Amniotic epithelial cell (primary cell): ENCODE results near the gene NSG1.
A peak's percentile ranks its signal among the peaks of the same experiment; 100 is the strongest.

ENCODE experiments used
- DNase-seq: peaks from one replicate; pipeline ENCODE4 v3.0.0-alpha.2; 2010; ENCODE audit warnings: low read depth

Gene NSG1

DNA sequence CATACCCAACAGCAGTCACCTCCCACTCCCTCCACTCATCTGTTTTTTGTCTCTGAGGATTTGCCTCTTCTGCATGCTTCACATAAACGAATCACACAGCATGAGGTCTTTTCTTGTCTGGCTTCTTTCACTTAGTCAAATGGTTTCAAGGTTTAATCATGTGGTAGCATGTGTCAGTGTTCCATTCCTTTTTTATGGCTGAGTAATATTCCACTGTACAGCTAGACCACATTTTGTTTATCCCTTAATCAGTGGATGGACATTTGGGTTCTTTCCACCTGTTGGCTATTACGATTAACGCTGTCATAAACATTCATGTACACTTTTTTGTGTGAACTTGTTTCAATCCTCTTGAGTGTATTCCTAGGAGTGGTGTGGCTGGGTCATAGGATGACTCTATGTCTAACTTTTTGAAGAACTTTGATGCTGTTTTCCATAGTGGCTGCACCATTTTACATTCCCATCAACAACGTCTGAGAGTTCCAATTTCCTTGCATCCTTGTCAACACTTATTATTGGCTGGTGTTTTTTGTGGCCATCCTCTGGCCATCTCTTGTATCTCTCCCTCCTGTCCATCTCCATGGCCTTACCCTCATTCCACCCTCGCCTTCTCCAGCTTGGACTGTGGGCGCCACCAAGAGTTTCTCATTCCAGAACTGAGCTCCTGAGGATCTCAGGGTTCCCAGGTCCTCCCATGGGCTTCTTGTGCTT lies 12.4 kb upstream of the NSG1 start:
- no peak for DNase-seq

DNA sequence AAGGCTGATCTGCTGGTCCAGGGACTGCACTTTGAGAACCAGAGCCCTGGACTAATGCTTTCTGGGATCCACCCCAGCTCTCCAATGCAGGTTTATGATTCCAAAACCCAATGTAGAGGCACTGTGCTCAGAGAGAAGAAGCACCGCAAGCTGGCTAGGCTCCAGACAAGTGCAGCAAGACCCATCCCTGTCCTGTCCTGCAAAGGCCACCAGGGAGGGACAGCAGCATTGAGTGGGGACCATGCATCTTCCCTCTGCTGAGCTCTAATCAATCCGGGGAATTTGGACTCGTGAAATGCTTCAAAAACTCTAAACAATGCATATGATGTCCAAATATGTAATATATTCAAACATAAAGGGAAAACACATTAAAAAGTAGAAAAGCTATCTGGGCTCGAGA lies 10.8 kb upstream of the NSG1 start:
- DNase-seq, result no peak

DNA sequence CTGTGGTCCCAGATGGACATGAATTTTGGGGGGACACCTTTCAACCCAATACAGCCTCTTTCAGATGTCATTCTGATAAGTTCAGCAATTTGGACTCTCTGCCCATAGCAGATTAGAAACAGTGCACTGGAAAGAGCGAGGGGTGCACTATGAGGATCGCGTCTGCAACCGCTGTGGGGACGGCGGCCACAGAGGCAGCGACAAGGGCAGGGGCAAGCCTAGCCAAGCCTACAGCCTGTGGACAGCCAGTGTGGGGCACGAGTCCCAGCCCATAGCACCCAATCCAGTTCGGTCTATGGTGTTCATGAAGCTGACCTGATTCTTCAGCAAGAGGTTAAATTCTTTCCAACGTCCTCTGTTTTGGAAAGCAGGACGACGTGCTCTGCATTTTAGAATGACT lies 9.7 kb upstream of the NSG1 start:
- DNase-seq, result no peak

DNA sequence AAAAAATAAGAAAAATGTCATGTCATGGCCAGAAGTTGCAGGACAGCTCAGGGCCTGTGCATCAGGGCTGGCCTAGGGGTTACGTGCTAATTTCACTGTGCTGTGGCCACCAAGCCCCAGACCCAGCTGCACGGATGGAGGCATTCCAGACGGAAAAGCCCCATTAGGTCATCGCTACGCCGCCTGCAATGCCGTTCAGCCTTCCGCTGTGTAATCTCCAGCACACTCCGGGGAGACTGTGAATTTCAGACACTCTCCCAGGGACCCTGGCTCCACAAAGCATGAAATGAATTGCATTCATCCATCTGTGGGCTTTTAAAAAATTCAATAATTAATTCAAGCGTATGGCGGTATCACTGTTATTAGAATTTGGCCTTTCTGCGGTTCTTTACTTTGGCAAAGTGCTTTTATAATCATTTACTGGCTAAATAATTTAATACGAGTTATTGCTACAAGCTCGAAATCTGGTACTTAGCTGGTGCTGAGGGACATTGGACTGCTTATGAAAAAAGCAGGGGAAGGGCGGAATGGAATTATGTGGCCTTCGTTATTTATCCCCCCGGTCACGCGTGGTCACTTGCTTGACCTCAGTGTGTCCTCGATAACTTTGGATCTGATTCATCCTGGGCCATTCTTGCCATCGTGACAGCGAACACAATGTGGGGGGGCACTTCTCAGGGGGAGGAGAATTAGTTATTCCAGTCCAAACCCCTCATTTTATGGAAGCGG lies 9.0 kb upstream of the NSG1 start:
- no peak for DNase-seq

DNA sequence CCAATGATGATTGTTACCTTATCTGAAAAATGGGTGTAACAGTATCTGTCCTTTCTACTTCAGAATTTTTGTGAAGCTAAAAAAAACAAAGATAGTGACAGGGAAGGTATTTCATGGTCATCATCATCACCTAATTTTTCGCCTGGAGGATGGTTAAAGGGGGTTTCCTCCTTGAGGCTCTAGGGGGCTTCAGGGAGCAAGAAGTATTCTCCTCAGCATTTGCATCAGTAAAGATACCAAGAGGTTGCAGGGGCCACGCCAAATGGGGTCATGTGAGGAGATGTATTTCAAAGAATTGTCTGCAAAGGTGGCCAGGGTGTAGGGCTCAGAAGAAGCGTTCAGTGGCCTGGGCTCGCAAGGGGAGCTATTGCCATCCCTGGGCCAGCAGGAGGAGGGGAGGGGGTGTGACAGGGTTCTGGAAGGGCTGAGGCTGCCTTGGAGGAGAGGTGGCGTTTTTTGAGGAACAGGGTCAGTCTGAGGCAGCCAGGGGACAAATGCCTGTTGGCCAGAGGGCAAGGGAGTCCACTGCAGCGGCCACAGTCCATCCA lies 7.3 kb upstream of the NSG1 start:
- DNase-seq, result no peak

DNA sequence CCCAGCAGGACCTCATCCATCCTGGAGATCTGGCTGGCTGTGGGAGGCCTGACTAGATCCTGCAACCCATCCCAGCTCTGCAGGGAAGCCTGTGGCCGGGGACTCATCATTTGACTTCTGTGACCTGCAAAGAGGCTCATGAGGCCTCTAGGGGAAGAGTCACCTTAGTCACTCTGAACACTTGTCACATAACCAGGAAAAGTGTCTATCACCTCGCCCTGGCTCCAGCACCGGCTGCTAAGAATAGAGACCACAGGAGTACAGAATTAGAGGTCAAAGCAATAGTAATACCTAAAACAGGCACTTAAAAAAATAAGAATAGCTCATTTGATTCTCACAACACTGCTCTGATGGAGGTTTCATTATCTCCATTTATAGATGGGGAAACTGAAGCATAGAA lies 3.8 kb upstream of the NSG1 start:
- DNase-seq, result no peak

DNA sequence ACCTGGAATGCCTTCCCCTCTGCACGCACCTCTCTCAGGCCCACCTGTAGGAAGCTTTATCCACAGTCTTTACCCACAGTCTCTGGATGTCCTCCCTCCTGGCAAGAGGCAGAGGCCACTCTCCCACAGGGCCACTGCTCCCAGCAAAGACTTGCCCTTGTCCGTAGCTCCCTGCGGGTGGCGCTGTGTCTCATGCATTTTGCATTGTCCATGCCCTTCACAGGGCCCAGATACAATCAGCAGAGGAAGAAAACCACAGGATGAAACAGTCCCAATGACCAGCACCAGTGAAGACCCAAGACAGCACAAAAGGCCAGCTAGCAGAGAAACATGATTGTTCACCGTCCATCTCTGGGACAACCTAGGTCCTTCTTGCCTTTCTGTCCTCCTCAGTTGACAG lies 2.1 kb upstream of the NSG1 start:
- DNase-seq, result peak; percentile 70

DNA sequence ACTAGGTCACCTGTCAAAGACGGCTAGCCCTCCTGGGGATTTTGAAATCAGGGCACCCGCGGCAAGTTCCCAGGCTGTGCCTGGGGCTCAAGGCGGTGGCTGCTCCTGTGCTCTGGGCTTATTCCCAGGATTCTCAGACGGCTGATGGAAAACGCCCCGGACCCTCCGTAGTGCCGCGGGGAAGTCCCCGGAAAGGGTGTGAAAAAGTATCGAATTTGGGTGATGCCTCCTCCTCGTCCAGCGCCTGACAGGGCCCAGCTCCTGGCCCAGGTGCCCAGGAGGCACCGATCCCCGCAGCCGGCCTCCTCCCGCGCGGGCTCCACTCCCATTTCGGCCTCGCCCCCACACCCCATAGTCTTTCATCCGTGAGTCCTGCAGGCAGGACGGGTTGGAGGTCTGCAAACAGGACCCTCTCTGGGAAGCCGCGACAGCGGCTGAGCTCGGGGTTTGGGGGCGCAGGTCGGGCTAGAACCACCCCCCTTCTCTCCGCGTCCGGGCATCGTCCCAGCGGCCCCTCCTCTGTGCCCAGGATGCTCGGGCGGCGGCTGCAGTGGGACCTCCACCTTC lies 1.1 kb upstream of the NSG1 start:
- no peak for DNase-seq

DNA sequence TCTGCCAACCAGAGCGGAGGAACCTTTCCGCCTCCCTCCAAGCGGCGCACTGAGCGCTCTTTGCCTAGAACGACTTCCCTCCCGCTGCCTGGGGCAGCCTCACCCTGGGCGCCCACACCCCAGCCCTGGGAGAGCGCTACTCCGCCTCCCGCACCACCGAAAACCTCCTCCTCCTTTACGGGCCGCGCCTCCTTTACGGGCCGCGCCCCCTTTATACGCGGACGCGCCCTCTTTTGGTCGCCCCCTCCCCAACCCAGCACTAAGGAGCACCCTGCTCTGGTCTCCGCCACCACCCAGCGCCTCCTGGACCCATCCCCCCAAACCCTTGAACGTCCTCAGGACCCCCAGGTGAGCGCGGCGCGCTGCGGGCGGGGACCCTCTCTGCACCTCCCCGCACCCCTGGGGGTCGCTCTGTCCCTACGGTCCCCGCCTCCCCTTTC lies 586 bp upstream of the NSG1 start:
- DNase-seq, result no peak

DNA sequence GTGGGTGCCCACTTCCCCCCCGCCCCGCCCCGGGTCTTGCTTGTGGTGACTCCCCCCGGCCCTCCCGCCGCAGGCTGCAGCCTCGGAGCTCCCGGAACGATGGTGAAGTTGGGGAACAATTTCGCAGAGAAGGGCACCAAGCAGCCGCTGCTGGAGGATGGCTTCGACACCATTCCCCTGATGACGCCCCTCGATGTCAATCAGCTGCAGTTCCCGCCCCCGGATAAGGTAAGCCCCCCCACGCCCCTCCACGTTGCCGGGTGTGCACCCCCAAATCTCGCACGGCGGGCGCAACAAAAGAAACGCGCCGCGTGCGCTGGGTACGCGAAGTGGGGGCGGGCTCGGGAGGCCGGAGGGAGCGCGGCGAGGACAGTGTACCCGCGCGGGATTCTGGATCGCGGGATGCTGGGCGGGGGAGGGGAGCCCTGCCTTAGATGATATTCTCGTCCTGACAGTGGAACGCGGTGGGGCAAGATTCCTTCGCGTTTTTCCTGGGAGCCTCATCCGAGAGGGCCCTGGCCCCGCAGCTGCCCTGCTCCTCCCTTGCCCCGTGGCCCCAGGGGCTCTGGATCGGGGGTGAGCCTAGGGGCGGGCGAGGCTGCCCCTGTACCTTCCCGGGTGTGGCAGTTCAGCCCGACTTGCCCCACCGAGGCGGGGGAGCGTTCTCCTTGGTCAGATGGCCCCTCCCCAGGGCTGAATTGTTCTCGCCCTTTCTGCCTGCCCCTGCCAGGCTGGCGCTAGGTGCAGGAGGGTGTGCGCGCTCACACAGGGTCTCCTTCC lies 819 bp downstream of the NSG1 start:
- no peak for DNase-seq

DNA sequence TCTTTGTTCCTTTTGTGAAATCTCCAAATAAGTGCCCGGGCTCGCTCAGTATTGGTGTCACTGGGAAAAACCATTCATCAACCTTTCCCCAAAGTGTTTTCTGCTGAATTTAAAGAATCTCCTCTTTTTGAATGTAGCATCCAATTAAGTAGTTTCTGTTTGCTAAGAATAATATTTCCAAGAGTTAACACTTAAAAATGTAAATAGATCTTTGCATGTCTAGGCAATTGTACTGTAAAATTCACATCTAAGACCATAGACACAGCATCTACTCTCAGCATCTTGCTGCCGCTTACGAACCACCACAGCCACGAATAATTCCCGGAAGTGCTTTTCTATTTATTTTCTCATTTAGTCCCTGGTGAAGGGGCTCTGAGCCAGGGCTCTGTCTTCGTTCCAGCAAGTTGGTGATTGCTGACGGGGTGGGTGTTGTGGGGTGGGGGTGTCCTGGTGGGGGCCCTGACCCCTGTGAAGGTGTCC lies 1.4 kb downstream of the NSG1 start:
- no peak for DNase-seq

DNA sequence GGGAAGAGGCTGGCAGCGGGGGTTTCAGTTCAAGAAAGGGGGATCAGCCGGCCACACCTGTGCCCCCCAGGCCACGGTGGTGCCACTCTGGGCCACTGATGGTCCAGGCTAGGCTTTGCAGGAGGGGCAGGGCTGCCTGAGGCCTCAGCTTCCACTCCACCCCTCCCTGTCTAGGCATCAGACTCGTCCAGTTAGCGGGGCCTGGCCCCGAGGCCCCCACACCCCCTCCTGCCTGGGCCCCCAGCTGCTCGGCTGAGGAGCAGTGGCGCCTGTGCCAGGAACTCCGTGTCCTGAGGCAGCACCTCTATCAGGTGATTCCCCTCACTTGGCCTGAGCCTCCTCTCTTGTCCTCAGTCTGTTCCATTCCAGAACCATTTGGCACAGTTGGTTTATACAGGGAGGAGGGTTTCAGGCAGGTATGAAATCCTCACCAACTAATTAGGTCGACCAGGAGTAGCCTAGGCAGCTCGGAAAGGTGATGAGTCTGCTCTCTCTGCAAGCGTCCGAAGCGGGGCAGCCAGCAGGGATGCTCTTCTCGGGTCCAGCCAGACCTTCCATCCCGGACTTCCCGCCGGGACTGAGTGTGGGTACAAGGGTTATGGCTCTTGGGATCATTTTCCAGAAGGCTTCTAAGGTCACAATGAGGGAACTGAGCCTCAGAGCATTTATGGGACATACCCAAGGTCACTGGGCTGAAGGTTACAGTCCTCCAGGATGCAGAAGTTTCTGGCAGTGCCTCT lies 2.1 kb downstream of the NSG1 start:
- no peak for DNase-seq

DNA sequence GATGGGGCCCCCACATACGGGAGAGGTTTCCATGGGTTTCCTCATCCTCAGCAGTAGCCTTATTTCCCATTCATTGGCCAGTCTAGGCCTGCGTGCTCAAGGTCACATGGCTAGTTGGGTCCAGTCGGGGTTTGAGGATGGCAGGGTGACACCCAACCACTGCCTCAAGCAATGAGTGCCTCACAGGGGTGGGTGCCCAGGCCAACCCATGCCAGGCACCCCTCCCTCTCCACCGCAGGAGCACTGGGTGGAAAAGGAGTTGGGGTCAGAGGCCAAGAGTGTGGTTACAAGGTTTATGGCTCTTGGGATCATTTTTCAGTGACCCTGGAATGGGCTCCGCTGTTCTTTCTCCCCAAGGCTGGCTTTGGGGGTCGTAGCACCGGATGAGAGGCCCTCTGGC lies 3.1 kb downstream of the NSG1 start:
- DNase-seq, result no peak

DNA sequence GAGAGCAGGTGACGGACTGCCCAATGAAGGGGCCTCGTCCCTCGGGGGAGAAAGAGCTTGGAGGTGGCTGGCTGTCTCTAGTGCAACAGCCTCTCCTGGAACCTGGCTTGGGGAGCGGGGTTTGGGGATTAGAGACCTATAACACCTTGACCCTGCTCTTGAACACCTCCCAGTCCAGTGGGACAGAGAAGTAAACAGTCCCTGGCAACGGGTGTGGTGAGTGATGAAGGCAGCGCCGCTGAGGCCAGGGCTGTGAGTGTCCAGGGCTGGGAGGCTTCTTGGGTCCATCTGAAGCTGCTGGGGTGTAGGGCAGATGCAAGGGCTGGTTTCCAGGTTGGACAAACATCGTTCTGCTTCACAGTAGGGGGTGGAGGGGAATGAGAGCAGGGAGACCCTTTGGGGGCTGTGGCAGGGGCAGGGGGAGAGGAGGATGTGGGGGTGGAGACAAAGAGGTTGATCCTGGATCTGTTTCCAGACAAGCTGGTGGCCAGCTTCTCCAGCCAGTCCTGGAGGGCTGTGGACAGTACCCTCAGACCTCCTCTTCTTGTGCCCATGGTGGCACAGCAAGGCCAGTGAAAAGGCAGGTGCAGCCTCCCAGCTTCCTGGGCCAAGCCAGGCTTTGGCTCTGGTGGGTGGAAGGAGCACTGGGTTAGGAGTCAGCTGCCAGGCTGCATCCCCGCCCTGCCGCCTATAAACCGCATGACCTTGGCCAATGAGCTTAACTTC lies 3.8 kb downstream of the NSG1 start:
- DNase-seq, result no peak

DNA sequence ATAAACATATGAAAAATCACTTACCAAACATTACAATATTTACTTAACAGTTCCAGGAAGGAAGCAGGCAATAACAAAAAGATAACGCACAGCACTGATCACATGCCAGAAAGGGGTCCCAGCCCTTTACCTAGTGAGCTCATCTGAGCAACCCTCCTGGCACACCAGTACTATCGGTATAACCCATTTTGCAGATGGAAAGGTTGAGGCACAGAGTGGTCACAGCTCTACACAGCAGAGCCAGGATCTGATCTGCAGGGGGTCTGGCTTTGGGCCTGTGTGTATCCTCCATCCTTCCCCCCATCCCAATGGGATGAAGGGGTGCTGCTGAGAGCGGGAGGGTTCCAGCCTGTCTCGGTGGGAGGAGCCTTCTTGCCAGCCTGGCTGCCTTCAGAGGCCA lies 5.0 kb downstream of the NSG1 start:
- no peak for DNase-seq

DNA sequence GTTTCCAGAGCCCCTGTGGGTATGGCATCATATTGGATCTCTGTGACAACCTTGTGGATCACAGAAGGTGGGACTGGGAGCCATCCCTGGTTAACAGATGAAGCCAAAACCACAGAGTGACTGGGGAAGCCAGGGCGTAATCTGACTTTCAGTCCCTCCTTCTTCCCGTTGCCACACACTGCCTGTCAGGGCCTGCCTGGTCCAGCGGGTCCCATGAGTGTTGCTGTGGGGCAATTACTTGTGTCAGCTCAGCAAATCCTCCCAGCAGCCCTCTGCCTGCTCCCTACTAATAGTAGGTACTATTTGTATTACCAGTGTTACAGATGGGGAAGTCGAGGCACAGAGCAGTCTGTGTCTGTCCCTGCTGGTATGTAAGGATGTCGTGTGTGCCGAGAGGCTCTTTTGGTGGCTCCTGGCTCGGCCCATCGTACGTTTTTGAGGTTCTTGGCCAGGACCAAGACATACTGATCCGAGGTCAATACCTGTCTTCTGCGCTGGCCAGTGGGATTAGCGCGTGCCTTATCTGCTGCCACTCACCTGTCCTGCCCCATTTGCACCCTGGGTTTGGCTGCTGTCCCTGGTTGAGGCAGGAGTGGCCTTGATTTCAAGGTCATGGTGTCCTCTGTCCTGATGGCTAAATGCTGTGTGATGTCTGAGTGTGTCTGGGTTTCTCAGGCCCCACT lies 5.7 kb downstream of the NSG1 start:
- DNase-seq, result no peak

DNA sequence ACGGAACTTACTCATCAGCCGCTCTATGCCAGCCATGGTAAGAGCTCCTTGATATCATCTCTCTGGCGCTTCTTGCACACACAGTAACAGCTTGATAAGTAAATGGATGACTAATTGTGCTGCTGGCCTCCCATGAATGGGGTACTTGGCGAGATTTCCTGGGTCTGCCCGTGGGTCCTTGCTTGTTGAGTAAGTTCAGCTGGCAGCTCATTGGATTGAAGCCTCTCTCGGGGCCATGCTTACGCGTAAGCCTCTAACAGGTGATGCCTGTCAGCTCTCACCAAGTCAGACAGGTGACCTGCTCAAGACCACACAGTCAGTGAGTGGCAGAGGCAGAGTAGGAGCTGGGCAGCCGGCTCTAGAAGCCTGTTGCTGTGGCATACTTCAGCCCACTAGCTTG lies 7.7 kb downstream of the NSG1 start:
- DNase-seq, result peak; percentile 93

DNA sequence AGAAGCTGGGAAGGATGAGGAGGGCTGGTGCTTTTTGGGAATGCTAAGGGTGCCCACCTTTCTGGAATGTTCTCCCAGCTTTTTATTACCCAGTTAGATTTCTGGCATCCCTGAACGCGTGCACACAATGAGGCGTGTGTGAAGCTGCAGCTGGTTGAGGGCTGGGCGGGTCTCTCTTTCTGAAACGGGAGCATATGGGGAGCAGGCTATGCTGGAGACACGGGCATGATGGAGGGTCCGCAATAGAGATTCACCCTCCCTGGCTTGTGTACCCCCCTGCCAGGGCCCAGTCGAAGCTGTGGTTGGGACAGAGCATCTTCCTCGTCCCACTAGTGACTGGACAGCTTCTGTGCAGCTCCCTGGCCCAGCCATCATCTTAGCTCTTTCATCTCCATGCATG lies 8.5 kb downstream of the NSG1 start:
- DNase-seq, result no peak

DNA sequence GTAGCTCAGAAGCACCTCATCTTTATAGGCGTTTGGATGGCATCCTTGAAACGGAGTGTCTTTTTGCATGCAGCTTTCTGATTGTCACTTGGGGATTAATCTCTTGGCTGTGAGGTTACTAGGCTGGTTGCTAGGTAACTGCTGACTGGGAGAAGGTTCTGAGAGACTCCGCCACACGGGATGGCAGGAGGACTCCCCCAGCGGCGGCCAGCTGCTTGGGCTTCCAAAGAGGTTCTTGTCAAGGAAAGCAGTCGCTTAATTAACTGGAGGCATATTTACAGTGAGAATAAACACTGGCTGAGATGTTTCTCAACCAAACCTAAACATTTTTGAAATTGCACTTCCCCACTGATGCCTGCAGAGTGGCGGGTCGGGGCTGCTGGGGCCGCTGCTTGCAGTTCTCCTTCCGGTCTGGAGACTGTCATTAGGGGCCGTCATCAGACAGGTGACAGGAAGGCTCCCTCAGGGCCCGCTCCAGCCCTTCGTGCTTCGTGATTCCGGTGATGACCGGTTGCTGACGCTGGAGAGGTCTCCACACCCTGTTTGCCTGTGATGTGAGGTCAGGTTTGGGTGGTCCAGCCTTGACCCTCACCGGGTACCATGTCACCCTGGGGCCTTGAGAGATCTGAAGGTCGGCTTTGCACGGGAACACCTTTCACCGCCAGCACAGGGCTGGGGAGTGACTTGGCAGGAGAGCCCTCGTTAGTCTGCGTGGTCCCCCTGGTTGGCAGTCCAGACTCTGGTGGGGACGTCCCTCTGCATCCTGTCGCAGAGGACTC lies 9.1 kb downstream of the NSG1 start:
- DNase-seq, result peak; percentile 56
